IPS-18c (cell line): ENCODE measurements around the gene FJX1.
"Not testable (repeated sequence)": the region's sequence is repeated elsewhere in the genome, so short reads cannot be mapped to it uniquely, and the experiment has no call there.

Experiments used
- H3K4me3 ChIP-seq: 2 replicates; pipeline ENCODE4 v1.7.0; 2013; ENCODE audit warnings: low read depth, mild to moderate bottlenecking, low read length, moderate library complexity; ENCODE audit not compliant: insufficient read depth
- H3K9me3 ChIP-seq: one replicate; pipeline ENCODE4 v1.6.1; 2013; ENCODE audit warnings: mild to moderate bottlenecking, low read length, moderate library complexity; ENCODE audit not compliant: control insufficient read depth, insufficient read depth

Gene FJX1

GRCh38 chr11:35650467-35650866 is 32.2 kb downstream of the FJX1 start:
- no peak overlapping the region for H3K4me3 ChIP-seq

GRCh38 chr11:35651263-35651662 is 33.0 kb downstream of the FJX1 start:
- Histone ChIP-seq H3K9me3 (peaks cover 2% of the 10 kb centered on the region), H3K4me3 (no peak overlapping the region)

More at GRCh38 chr11:35650467-35650866, 32.2 kb downstream of the FJX1 start:
- H3K9me3 ChIP-seq: peaks cover 2% of the 10 kb centered on the region

- not testable (repeated sequence) for H3K4me3 ChIP-seq, H3K9me3 ChIP-seq
These were observed 34.5 kb downstream of the FJX1 start for GRCh38 chr11:35652786-35653185.

GRCh38 chr11:35654711-35655110 is 36.5 kb downstream of the FJX1 start:
- no peaks in the 10 kb centered on the region for H3K9me3 ChIP-seq
- no peak overlapping the region for H3K4me3 ChIP-seq

GRCh38 chr11:35655254-35655653 is 37.0 kb downstream of the FJX1 start:
- Histone ChIP-seq H3K9me3 (no peaks in the 10 kb centered on the region), H3K4me3 (no peak overlapping the region)

- Histone ChIP-seq H3K4me3 (no peak overlapping the region), H3K9me3 (no peaks in the 10 kb centered on the region)
These were observed 37.6 kb downstream of the FJX1 start for GRCh38 chr11:35655856-35656255.

- Histone ChIP-seq H3K4me3 (no peak overlapping the region), H3K9me3 (peaks cover under 1% of the 10 kb centered on the region)
These were observed 40.0 kb downstream of the FJX1 start for GRCh38 chr11:35658020-35658948.

GRCh38 chr11:35661534-35661933 is 43.3 kb downstream of the FJX1 start:
- H3K9me3 ChIP-seq: peaks cover 3% of the 10 kb centered on the region
- H3K4me3 ChIP-seq: no peak overlapping the region

GRCh38 chr11:35662061-35662648 is 43.9 kb downstream of the FJX1 start:
- Histone ChIP-seq H3K4me3 (peak overlapping the region; percentile 73), H3K9me3 (peaks cover 3% of the 10 kb centered on the region)

- H3K9me3 ChIP-seq: peaks cover 5% of the 10 kb centered on the region
These were observed 44.6 kb downstream of the FJX1 start, which contains the start of gene TRIM44 for GRCh38 chr11:35662649-35663407. Gene TRIM44 (plus strand): TSS chr11:35662775. CDS start chr11:35663112, 337 bp downstream.

GRCh38 chr11:35663408-35663702 is 45.1 kb downstream of the FJX1 start:
- H3K4me3 ChIP-seq: peak overlapping the region; percentile 73
- peaks cover 5% of the 10 kb centered on the region for H3K9me3 ChIP-seq

More at GRCh38 chr11:35662649-35663407, 44.6 kb downstream of the FJX1 start, which contains the start of gene TRIM44:
- peak within 1 kb of the TSS; percentile 73 for H3K4me3 ChIP-seq

GRCh38 chr11:35664977-35665441 is 46.7 kb downstream of the FJX1 start:
- Histone ChIP-seq H3K4me3 (no peak overlapping the region), H3K9me3 (peaks cover 5% of the 10 kb centered on the region)

GRCh38 chr11:35667257-35667656 is 49.0 kb downstream of the FJX1 start:
- peaks cover 5% of the 10 kb centered on the region for H3K9me3 ChIP-seq
- H3K4me3 ChIP-seq: no peak overlapping the region

GRCh38 chr11:35668350-35668749 is 50.1 kb downstream of the FJX1 start:
- H3K9me3 ChIP-seq, H3K4me3 ChIP-seq: not testable (repeated sequence)
